PC-9 (cell line): ENCODE data around the gene SLC35F6.

Source experiments
- CTCF ChIP-seq: fragments of 200-600 bp; sonication (generic); conservative IDR thresholded peaks from 2 replicates; pipeline ENCODE4 v1.6.1; 2017; ENCODE audit warnings: mixed run types, antibody characterized with exemption, mild to moderate bottlenecking, moderate library complexity
- EZH2 ChIP-seq: fragments of 200-600 bp; sonication (generic); IDR thresholded peaks from 2 replicates; pipeline ENCODE4 v1.8.0; 2017; ENCODE audit warnings: antibody characterized with exemption, low read depth

GRCh38 chr2:26756337-26756736 is 7.7 kb upstream of the SLC35F6 start:
- TF ChIP-seq CTCF (no peak), EZH2 (no peak)
